ENCODE measurements around the gene VPS35.
A peak's percentile ranks its signal among the peaks of the same experiment; 100 is the strongest.
"Not testable (repeated sequence)": the region's sequence is repeated elsewhere in the genome, so short reads cannot be mapped to it uniquely, and the experiment has no call there.

Gene VPS35

GRCh38 chr16:46629331-46630219, 59.4 kb downstream of the VPS35 start:
- Histone ChIP-seq H3K36me3 (ENCODE audit: control insufficient read depth in 1 of 2, insufficient read depth in 2 of 2, low read length in 2 of 2) (no peaks in the 10 kb centered on the region), H3K9ac (ENCODE audit: low read depth in 1 of 2, low read length in 2 of 2) (no peak overlapping the region), H3K4me1 (ENCODE audit: control insufficient read depth in 1 of 2, insufficient read depth in 2 of 2, low read length in 2 of 2) (peaks cover 0 to 3% of the 10 kb centered on the region in 2 donors), H3K9me3 (ENCODE audit: control insufficient read depth in 1 of 2, low read length in 2 of 2) (no peaks in the 10 kb centered on the region), H3K27me3 (ENCODE audit: control insufficient read depth in 1 of 2, insufficient read depth in 2 of 2, low read length in 2 of 2) (no peaks in the 10 kb centered on the region), H3K4me3 (ENCODE audit: low read depth in 1 of 2, low read length in 2 of 2) (no peak overlapping the region), H3K27ac (ENCODE audit: low read depth, low read length) (no peak overlapping the region)

- peaks cover 0 to 3% of the 10 kb centered on the region in 2 donors for H3K4me1 ChIP-seq (ENCODE audit: control insufficient read depth in 1 of 2, insufficient read depth in 2 of 2, low read length in 2 of 2)
- H3K36me3 ChIP-seq (ENCODE audit: control insufficient read depth in 1 of 2, insufficient read depth in 2 of 2, low read length in 2 of 2): no peaks in the 10 kb centered on the region
- H3K9ac ChIP-seq (ENCODE audit: low read depth in 1 of 2, low read length in 2 of 2): no peak overlapping the region
- H3K27me3 ChIP-seq (ENCODE audit: control insufficient read depth in 1 of 2, insufficient read depth in 2 of 2, low read length in 2 of 2): no peaks in the 10 kb centered on the region
- no peaks in the 10 kb centered on the region for H3K9me3 ChIP-seq (ENCODE audit: control insufficient read depth in 1 of 2, low read length in 2 of 2)
- no peak overlapping the region for H3K4me3 ChIP-seq (ENCODE audit: low read depth in 1 of 2, low read length in 2 of 2)
- no peak overlapping the region for H3K27ac ChIP-seq (ENCODE audit: low read depth, low read length)
These were observed 61.2 kb downstream of the VPS35 start for GRCh38 chr16:46627746-46628145.

- not testable (repeated sequence) for H3K27ac ChIP-seq (ENCODE audit: low read depth, low read length); H3K9ac ChIP-seq (ENCODE audit: low read depth in 1 of 2, low read length in 2 of 2); H3K4me3 ChIP-seq (ENCODE audit: low read depth in 1 of 2, low read length in 2 of 2); H3K4me1 ChIP-seq (ENCODE audit: control insufficient read depth in 1 of 2, insufficient read depth in 2 of 2, low read length in 2 of 2); H3K27me3 ChIP-seq (ENCODE audit: control insufficient read depth in 1 of 2, insufficient read depth in 2 of 2, low read length in 2 of 2); H3K9me3 ChIP-seq (ENCODE audit: control insufficient read depth in 1 of 2, low read length in 2 of 2); H3K36me3 ChIP-seq (ENCODE audit: control insufficient read depth in 1 of 2, insufficient read depth in 2 of 2, low read length in 2 of 2)
These were observed 62.3 kb downstream of the VPS35 start for GRCh38 chr16:46626681-46627080.

- peaks cover 5 to 15% of the 10 kb centered on the region in 2 donors for H3K4me1 ChIP-seq (ENCODE audit: control insufficient read depth in 1 of 2, insufficient read depth in 2 of 2, low read length in 2 of 2)
- H3K27ac ChIP-seq (ENCODE audit: low read depth, low read length); H3K9ac ChIP-seq (ENCODE audit: low read depth in 1 of 2, low read length in 2 of 2); H3K27me3 ChIP-seq (ENCODE audit: control insufficient read depth in 1 of 2, insufficient read depth in 2 of 2, low read length in 2 of 2); H3K36me3 ChIP-seq (ENCODE audit: control insufficient read depth in 1 of 2, insufficient read depth in 2 of 2, low read length in 2 of 2); H3K9me3 ChIP-seq (ENCODE audit: control insufficient read depth in 1 of 2, low read length in 2 of 2); H3K4me3 ChIP-seq (ENCODE audit: low read depth in 1 of 2, low read length in 2 of 2): not testable (repeated sequence)
These were observed 64.1 kb downstream of the VPS35 start for GRCh38 chr16:46624862-46625261.

- H3K9me3 ChIP-seq (ENCODE audit: control insufficient read depth in 1 of 2, low read length in 2 of 2); H3K27ac ChIP-seq (ENCODE audit: low read depth, low read length); H3K27me3 ChIP-seq (ENCODE audit: control insufficient read depth in 1 of 2, insufficient read depth in 2 of 2, low read length in 2 of 2); H3K9ac ChIP-seq (ENCODE audit: low read depth in 1 of 2, low read length in 2 of 2); H3K4me3 ChIP-seq (ENCODE audit: low read depth in 1 of 2, low read length in 2 of 2); H3K36me3 ChIP-seq (ENCODE audit: control insufficient read depth in 1 of 2, insufficient read depth in 2 of 2, low read length in 2 of 2): not testable (repeated sequence)
- peaks cover 5 to 11% of the 10 kb centered on the region in 2 donors for H3K4me1 ChIP-seq (ENCODE audit: control insufficient read depth in 1 of 2, insufficient read depth in 2 of 2, low read length in 2 of 2)
These were observed 65.3 kb downstream of the VPS35 start for GRCh38 chr16:46623707-46624106.

GRCh38 chr16:46623246-46623645, 65.7 kb downstream of the VPS35 start:
- H3K36me3 ChIP-seq (ENCODE audit: control insufficient read depth in 1 of 2, insufficient read depth in 2 of 2, low read length in 2 of 2); H3K27ac ChIP-seq (ENCODE audit: low read depth, low read length); H3K27me3 ChIP-seq (ENCODE audit: control insufficient read depth in 1 of 2, insufficient read depth in 2 of 2, low read length in 2 of 2); H3K4me3 ChIP-seq (ENCODE audit: low read depth in 1 of 2, low read length in 2 of 2); H3K9me3 ChIP-seq (ENCODE audit: control insufficient read depth in 1 of 2, low read length in 2 of 2); H3K9ac ChIP-seq (ENCODE audit: low read depth in 1 of 2, low read length in 2 of 2): not testable (repeated sequence)
- H3K4me1 ChIP-seq (ENCODE audit: control insufficient read depth in 1 of 2, insufficient read depth in 2 of 2, low read length in 2 of 2): peaks cover 5 to 11% of the 10 kb centered on the region in 2 donors

GRCh38 chr16:46621934-46622676, 66.9 kb downstream of the VPS35 start:
- Histone ChIP-seq H3K9me3 (ENCODE audit: control insufficient read depth in 1 of 2, low read length in 2 of 2) (no peaks in the 10 kb centered on the region), H3K27ac (ENCODE audit: low read depth, low read length) (no peak overlapping the region), H3K36me3 (ENCODE audit: control insufficient read depth in 1 of 2, insufficient read depth in 2 of 2, low read length in 2 of 2) (no peaks in the 10 kb centered on the region), H3K27me3 (ENCODE audit: control insufficient read depth in 1 of 2, insufficient read depth in 2 of 2, low read length in 2 of 2) (no peaks in the 10 kb centered on the region), H3K4me1 (ENCODE audit: control insufficient read depth in 1 of 2, insufficient read depth in 2 of 2, low read length in 2 of 2) (peaks cover 5 to 11% of the 10 kb centered on the region in 2 donors), H3K4me3 (ENCODE audit: low read depth in 1 of 2, low read length in 2 of 2) (peak overlapping the region in 1 of 2 donors; percentile 75), H3K9ac (ENCODE audit: low read depth in 1 of 2, low read length in 2 of 2) (no peak overlapping the region)

GRCh38 chr16:46621006-46621933, 67.7 kb downstream of the VPS35 start, which contains the start of gene SHCBP1:
SHCBP1 (minus strand) TSS chr16:46621379; CDS start chr16:46621359, 20 bp downstream.
- Histone ChIP-seq H3K27ac (ENCODE audit: low read depth, low read length) (no peak within 1 kb of the TSS), H3K4me3 (ENCODE audit: low read depth in 1 of 2, low read length in 2 of 2) (peak within 1 kb of the TSS; percentile 75 to 84), H3K9ac (ENCODE audit: low read depth in 1 of 2, low read length in 2 of 2) (peak within 1 kb of the TSS in 1 of 2 donors; percentile 49), H3K36me3 (ENCODE audit: control insufficient read depth in 1 of 2, insufficient read depth in 2 of 2, low read length in 2 of 2) (peaks cover 0 to 3% of the 10 kb centered on the region in 2 donors), H3K9me3 (ENCODE audit: control insufficient read depth in 1 of 2, low read length in 2 of 2) (no peaks in the 10 kb centered on the region), H3K4me1 (ENCODE audit: control insufficient read depth in 1 of 2, insufficient read depth in 2 of 2, low read length in 2 of 2) (peaks cover 5 to 11% of the 10 kb centered on the region in 2 donors), H3K27me3 (ENCODE audit: control insufficient read depth in 1 of 2, insufficient read depth in 2 of 2, low read length in 2 of 2) (no peaks in the 10 kb centered on the region)

- H3K27ac ChIP-seq (ENCODE audit: low read depth, low read length): no peak overlapping the region
- H3K27me3 ChIP-seq (ENCODE audit: control insufficient read depth in 1 of 2, insufficient read depth in 2 of 2, low read length in 2 of 2): no peaks in the 10 kb centered on the region
- peak overlapping the region in 1 of 2 donors; percentile 49 for H3K9ac ChIP-seq (ENCODE audit: low read depth in 1 of 2, low read length in 2 of 2)
- peaks cover 0 to 6% of the 10 kb centered on the region in 2 donors for H3K36me3 ChIP-seq (ENCODE audit: control insufficient read depth in 1 of 2, insufficient read depth in 2 of 2, low read length in 2 of 2)
- H3K4me3 ChIP-seq (ENCODE audit: low read depth in 1 of 2, low read length in 2 of 2): peak overlapping the region; percentile 75 to 84
- peaks cover 5 to 11% of the 10 kb centered on the region in 2 donors for H3K4me1 ChIP-seq (ENCODE audit: control insufficient read depth in 1 of 2, insufficient read depth in 2 of 2, low read length in 2 of 2)
- H3K9me3 ChIP-seq (ENCODE audit: control insufficient read depth in 1 of 2, low read length in 2 of 2): no peaks in the 10 kb centered on the region
These were observed 68.5 kb downstream of the VPS35 start for GRCh38 chr16:46620266-46621005.

Measured in duodenal mucosa (tissue), 2 donors.